Cardiac septum (tissue), 1 donor: ENCODE results near the gene ST6GALNAC2. TPM values are rescaled to one million over a fixed set of nuclear protein-coding genes. Genes with fewer than 3 reads are reported as not detected.
"Not testable (repeated sequence)": the region's sequence is repeated elsewhere in the genome, so short reads cannot be mapped to it uniquely, and the experiment has no call there.

Experiments
- DNase-seq: peaks from one replicate; pipeline ENCODE4 v3.0.0-alpha.2; 2020; ENCODE audit warnings: low spot score
- intact Hi-C: fragments of 100-400 bp; cut with DNase I; formaldehyde crosslinking; loops from one replicate; pipeline ENCODE4 v1.14.0; 2022
- long read RNA-seq: library from polyadenylated mRNA; unstranded; transcript quantifications from one replicate; pipeline ENCODE4 v2.0.0, GENCODE V29; 2021
- total RNA-seq: library from RNA; stranded (reverse); fragmentation: NEBNext Ultra II Directional; extraction: Animal tissue kit (Norgen Biotek cat#: 25700); gene quantifications from one replicate; pipeline ENCODE4 v1.2.1, GENCODE V29; 2021
- donor health status: DM: no; HTN: no; CAD: no.

ST6GALNAC2 gene
- total RNA-seq, result 6.2 TPM
- long read RNA-seq, transcript ST6GALNAC2-201 (9 exons, 2,170 nt), result major isoform, 12 of 26 reads
- long read RNA-seq, partial matches to known transcripts, result 2 of 26 reads
- long read RNA-seq, other reads (novel, unspliced or antisense), result 12 of 26 reads

GRCh38 chr17:76585649-76586593, at the start of gene ST6GALNAC2:
Gene ST6GALNAC2, minus strand, starts transcription at chr17:76585860. Its CDS starts 52 bp downstream, at chr17:76585808.
- intact Hi-C loops, result loop anchor here (5.0 kb wide), 1 partner anchor 64 kb away; no protein-coding TSS in a partner anchor
- peak; percentile 89 for DNase-seq

- intact Hi-C loops, result no loop called here
- DNase-seq, result no peak
Observed at GRCh38 chr17:76635039-76635438, 49.4 kb upstream of the ST6GALNAC2 start.

GRCh38 chr17:76633628-76634328, 48.1 kb upstream of the ST6GALNAC2 start:
- DNase-seq, result no peak
- intact Hi-C loops, result no loop called here

DNA sequence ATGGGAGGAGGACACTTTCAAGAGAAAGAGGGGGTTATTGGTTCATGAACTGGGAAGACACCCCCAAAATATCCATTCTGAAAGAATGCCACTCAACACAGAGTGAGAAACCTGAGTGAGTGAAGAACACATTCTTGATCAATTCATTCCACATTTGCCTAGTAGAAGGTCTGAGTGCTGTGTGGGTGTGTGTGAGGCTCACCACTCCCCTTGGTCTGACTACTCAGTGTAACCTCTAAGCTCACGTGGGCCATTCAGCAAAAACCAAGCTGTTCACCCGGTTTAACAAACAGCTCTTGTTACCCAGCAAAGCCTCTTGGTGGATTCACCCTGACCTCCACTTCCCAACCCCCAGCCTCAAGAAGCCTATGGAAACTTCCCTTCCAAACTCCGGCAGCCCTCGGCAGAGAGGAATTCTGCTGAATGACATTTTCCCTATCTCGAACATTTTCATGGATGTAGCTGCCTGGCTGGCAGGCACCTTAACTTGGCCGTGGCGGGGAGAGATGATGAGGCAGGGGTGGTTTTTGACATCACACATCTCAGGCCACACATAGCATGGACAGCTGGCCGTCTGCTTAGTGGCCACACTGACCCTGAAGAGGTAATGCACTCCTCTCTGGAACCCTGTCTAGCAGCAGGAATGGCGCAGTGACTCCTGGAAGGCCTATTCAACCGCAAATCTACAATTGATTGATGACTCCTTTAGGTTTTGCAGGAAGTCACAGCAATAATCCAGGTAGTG, 46.3 kb upstream of the ST6GALNAC2 start:
- DNase-seq, result no peak
- intact Hi-C loops, result no loop called here

DNA sequence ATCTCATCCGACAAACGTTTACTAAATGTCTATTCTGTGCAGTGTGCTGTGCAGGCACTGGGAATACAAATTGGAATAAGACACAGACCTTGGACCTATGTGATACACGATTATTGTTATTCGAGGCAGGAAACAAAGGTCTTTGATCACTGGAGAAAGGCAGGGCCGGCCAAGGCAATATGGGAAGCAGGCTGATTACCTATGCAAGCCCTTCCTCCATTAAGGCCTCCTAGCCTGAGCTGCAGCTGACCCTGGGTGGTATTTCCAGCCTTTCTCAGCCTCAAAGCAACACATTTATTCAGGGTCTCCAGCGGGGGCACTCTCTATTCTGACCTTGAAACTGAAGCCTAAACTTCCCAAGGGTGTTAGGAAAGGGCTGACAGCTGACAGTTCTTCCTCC, 44.5 kb upstream of the ST6GALNAC2 start:
- no peak for DNase-seq
- intact Hi-C loops, result no loop called here

DNA sequence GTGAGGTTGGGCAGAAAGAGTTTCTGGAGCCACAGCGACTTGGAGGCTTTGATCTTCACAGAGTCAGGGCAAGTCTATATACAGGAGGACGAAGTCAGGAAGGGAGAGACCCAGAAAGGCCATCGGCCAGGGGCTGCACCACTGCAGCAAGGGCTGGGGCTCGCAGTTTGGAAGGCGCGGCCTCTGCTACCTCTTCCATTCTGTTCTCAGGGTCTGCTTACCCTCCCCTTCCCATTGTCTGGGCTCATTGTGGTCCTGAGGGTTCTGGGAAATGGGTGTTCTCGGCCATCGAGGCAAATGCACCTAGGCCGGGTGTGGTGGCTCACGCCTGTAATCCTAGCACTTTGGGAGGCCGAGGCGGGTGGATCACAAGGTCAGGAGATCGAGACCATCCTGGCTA, 41.9 kb upstream of the ST6GALNAC2 start:
- intact Hi-C loops, result loop anchor here (5.0 to 10.0 kb wide), 2 partner anchors 47 to 70 kb away; no protein-coding TSS in a partner anchor
- DNase-seq, result no peak

DNA sequence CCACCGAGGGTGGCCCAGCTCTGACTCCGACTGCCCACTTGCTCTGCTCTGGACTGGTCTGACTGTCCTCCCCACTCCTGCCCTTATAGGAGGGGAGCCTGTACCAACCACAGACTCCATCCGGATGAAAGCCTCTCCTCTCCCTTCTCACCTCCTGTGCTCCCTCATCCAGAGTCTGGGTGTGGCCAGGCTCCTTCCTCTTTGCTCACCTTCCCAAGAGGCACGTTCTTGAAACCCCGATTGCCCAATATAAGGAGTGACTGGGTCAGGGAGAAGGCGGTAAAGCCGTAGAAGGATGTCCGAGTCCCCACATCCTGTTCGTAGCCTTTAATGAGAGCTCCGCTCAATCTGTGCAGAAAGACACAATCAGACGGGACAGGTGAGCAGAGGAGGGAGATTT, 40.8 kb upstream of the ST6GALNAC2 start:
- DNase-seq, result no peak
- intact Hi-C loops, result loop anchor here (5.0 to 10.0 kb wide), 2 partner anchors 48 to 69 kb away; no protein-coding TSS in a partner anchor

DNA sequence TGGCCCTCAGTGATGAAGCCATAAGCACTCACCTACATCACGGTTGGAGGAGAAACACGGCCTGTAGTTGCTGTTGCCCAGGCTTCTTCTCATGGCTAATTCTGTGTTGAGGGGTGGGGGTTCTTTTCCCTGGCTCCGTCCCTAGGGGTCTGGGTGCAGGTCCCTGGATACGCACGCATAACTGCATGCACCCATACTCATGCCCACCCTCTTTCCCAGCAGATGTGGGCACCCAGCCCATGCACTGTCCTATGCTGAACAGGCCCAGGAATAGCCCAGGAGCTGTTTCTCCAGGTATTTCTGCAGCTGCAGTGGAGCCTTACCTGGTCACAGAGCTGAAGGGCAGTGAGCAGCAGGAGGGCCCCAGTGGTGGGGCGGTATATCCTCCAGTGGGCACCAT, 39.8 kb upstream of the ST6GALNAC2 start:
- intact Hi-C loops, result loop anchor here (2.0 to 10.0 kb wide), 3 partner anchors 49 to 103 kb away; no protein-coding TSS in a partner anchor
- no peak for DNase-seq

DNA sequence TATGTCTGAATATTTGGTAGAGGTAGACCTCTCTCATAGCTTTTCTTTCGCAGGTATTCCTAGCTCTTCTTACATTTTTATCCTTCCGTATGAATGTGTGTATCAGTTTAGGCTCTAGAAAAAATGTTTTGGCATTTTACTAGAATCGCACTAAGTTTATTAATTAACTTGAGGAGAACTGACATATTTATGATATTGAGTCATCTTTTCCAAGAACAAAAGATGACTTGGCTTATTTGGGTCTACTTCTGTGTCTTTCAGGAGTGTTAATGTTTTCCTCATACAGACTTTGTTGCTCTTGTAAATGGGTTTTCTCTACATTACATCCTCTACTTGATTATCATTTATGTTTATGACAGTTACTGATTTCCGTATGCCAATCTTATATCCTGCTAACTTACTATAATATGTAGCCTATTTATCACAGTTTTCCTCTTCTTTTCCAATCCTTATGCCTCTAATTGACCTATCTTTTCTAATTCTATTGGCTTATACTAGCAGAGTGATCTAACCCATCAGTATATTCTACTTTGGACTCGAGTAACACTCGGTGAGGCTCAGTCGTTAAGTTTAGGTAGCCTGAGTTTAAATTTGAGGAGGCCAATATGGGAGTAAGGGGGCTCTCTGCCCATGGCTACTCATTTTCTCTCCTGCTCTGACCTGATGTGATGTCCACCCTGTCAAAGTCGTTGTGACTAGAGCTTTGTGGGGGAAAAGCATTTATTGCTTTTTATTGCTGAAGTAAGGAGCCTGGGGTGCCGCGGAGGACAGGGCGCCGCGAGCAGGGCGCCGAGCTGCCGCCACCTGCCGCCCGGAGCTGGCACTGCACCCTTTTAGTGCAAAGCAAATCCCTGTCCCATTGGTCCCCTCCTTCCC, 37.8 kb upstream of the ST6GALNAC2 start:
- intact Hi-C loops, result loop anchor here (2.0 to 10.0 kb wide), 3 partner anchors 51 to 101 kb away; no protein-coding TSS in a partner anchor
- peak; percentile 91 for DNase-seq

GRCh38 chr17:76617838-76618237, 32.2 kb upstream of the ST6GALNAC2 start:
- intact Hi-C loops, result no loop called here
- DNase-seq, result no peak

GRCh38 chr17:76614912-76615617, 29.4 kb upstream of the ST6GALNAC2 start:
- intact Hi-C loops, result no loop called here
- no peak for DNase-seq

- intact Hi-C loops, result not testable (repeated sequence)
Observed at GRCh38 chr17:76614064-76614759, 28.6 kb upstream of the ST6GALNAC2 start.

GRCh38 chr17:76612977-76613851, 27.6 kb upstream of the ST6GALNAC2 start:
- no peak for DNase-seq
- intact Hi-C loops, result no loop called here

More at GRCh38 chr17:76614064-76614759, 28.6 kb upstream of the ST6GALNAC2 start:
- not testable (repeated sequence) for DNase-seq

DNA sequence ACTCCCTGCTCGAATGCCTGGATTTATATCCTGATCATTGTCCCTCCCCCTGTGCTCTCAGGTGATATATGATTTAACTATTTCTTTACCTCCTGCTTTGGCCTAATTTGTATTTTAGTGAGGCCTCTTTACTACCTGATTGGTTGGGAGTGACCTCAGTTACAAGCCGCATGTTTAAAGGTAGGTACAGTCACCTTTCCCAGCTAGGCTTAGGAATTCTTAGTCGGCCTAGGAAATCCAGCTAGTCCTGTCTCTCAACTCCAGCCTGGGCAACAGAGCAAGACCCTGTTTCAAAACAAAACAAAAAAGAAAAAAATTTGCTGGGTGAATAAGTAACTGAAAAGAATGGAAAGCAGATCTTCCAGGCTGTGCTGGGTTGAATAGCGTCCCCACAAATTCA, 26.8 kb upstream of the ST6GALNAC2 start:
- intact Hi-C loops, result no loop called here
- DNase-seq, result no peak

DNA sequence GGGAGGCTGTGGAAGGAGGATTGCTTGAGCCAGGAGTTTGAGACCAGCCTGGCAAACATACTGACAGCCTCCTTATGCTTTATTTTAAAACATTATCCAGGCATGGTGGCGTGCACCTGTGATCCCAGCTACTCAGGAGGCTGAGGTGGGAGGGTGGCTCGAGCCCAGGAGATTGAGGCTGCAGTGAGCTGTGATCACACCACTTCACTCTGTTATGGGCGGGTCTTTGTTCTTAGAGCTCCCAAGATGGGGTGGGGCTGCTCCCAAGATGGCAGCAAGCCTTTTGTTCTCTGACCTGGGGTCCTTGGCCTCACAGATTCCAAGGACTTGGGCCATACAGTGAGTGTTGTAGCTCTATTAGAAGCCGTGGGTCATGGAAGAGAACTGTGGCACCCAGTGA, 26.1 kb upstream of the ST6GALNAC2 start:
- intact Hi-C loops, result no loop called here
- no peak for DNase-seq

DNA sequence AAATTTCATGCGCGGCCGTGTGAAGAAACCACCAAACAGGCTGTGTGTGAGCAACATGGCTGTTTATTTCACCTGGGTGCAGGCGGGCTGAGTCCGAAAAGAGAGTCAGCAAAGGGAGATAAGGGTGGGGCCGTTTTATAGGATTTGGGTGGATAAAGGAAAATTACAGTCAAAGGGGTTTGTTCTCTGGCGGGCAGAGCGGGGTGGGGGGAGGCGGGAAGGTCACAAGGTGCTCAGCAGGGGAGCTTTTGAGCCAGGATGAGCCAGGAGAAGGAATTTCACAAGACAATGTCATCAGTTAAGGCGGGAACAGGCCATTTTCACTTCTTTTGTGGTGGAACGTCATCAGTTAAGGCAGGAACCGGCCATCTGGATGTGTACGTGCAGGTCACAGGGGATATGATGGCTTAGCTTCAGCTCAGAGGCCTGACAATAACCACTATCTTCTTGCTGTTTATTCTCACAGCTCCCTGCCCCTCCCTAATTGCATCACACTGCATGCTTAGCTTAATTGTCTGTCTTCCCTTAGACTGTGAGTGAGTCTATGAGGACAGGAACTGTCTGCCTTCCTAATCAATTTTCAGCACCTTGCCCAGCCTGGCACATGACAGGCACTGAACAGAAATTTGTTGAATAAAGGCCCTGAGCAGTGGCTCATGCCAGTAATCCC, 25.6 kb upstream of the ST6GALNAC2 start:
- intact Hi-C loops, DNase-seq: not testable (repeated sequence)
